ENCODE data around the gene ZNF175. TPM values are rescaled to one million over a fixed set of nuclear protein-coding genes. Genes with fewer than 3 reads are reported as not detected.
A peak's percentile ranks its signal among the peaks of the same experiment; 100 is the strongest.

ZNF175 gene
- total and polyA plus RNA-seq, 9 of the 15 experiments (the other 6 are each of a cell fraction or from before 2014, with no cell fraction given) = 3.7 to 37.9 (median 14.0) TPM

GRCh38 chr19:51546650-51547396 is 24.3 kb upstream of the ZNF175 start (continued):
- TF ChIP-seq ZNF436 (CRISPR knock-in tag; IDR thresholded peaks at IDR 0.05) = no peak
- peak; percentile 61 for TF ChIP-seq MAFK (IDR thresholded peaks at IDR 0.05; ENCODE audit: low read length)
- TF ChIP-seq TAF1 (IDR thresholded peaks at IDR 0.05; ENCODE audit: control insufficient read depth, extremely low read depth, insufficient read depth, low read length, severe bottlenecking) = peak; percentile 62
- no peak for TF ChIP-seq ZNF23 (CRISPR knock-in tag; IDR thresholded peaks at IDR 0.05)
- TF ChIP-seq CREM (IDR thresholded peaks at IDR 0.05; ENCODE audit: low read depth) = peak; percentile 85
- peak; percentile 89 for TF ChIP-seq SMARCB1 (IDR thresholded peaks at IDR 0.05; ENCODE audit: insufficient read length, low read depth)
- TF ChIP-seq GABPA (tag; conservative IDR thresholded peaks at IDR 0.05; ENCODE audit: low read depth) = peak; percentile 8; the same call in 1 of the 2 replicates
- TF ChIP-seq ZNF253 (CRISPR knock-in tag; conservative IDR thresholded peaks at IDR 0.05) = no peak
- TF ChIP-seq ZNF766 (CRISPR knock-in tag; conservative IDR thresholded peaks at IDR 0.05) = peak; percentile 90; the same call in 1 of the 2 replicates
- no peak for TF ChIP-seq TCF15 (CRISPR knock-in tag; IDR thresholded peaks at IDR 0.05)
- no peak for TF ChIP-seq ZNF232 (CRISPR knock-in tag; IDR thresholded peaks at IDR 0.05)
- TF ChIP-seq CTBP1 (IDR thresholded peaks at IDR 0.05; ENCODE audit: borderline replicate concordance) = peak; percentile 89
- no peak for TF ChIP-seq BRF2 (IDR thresholded peaks at IDR 0.05; ENCODE audit: borderline replicate concordance, insufficient read depth, insufficient read length)
- no peak for TF ChIP-seq CEBPG (CRISPR knock-in tag; IDR thresholded peaks at IDR 0.05)
- TF ChIP-seq CEBPG (tag; conservative IDR thresholded peaks at IDR 0.05 in 1 of 2, IDR thresholded peaks at IDR 0.05 in 1 of 2) = peak; percentile 53 to 77; a peak in 3 of 4 replicates
- TF ChIP-seq TAF15 (IDR thresholded peaks at IDR 0.05; ENCODE audit: low read depth, low read length) = no peak
- TF ChIP-seq ZNF583 (CRISPR knock-in tag; IDR thresholded peaks at IDR 0.05) = 0 out of 2 replicates have a peak, but pooled peaks have one; percentile 1
- peak; percentile 51 for TF ChIP-seq PRDM10 (IDR thresholded peaks at IDR 0.05; ENCODE audit: partially characterized antibody)
- peak; percentile 84 for TF ChIP-seq PYGO2 (tag; IDR thresholded peaks at IDR 0.05)
- TF ChIP-seq TEAD4 (IDR thresholded peaks at IDR 0.05; ENCODE audit: low read length) = peak; percentile 99
- TF ChIP-seq TEAD4 (CRISPR knock-in tag; IDR thresholded peaks at IDR 0.05; ENCODE audit: borderline replicate concordance) = no peak

All from K562 (cell line).